Body of pancreas (tissue), 4 donors: Measurements from ENCODE around the gene UBL3.

Source experiments
- POLR2A ChIP-seq, 3 donors: fragments of 450-650 bp; IDR thresholded peaks; one replicate each; pipeline ENCODE4 v1.6.1; 2016; ENCODE audit warnings: antibody characterized with exemption in 3 of 3, mild to moderate bottlenecking in 2 of 3
- TF ChIP-seq, protein P1 (sequence below), 7 experiments: fragments of 450-650 bp in 4 of 7; fragments of 200-600 bp in 3 of 7; sonication (generic) in 3 of 7; IDR thresholded peaks; one replicate each; pipeline ENCODE4 v1.5.1; 2016 to 2019; ENCODE audit warnings: antibody characterized with exemption in 7 of 7

DNA sequence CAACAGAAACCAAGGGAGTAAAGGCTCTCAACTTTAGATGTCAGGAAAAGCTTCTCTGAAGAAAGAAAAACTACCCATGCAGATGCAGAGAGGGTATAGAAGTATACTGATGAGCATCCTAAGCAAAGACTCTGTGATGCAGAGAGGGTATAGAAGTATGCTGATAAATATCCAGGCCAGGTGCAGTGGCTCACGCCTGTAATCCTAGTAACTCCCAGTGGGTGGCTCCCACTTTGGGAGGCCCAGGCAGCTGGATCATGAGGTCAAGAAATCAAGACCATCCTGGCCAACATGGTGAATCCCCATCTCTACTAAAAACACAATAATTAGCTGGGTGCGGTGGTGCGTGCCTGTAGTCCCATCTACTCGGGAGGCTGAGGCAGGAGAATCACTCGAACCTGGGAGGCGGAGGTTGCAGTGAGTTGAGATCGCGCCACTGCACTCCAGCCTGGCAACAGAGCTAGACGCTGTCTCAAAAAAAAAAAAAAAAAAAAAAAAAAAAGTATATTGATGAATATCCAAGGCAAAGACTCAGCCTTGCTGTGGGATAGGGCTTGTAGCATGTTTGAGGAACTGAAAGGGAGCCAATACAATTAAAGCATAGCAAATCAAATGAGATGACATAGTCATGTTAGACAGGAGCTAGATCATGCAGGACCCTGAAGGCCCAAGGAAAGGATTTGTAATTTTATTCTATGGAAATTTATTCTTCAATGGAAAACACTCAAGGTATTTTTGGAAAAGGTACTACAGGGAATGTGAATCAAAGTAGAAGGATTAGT lies 14.9 kb downstream of the UBL3 start:
- TF ChIP-seq, protein P1, sequence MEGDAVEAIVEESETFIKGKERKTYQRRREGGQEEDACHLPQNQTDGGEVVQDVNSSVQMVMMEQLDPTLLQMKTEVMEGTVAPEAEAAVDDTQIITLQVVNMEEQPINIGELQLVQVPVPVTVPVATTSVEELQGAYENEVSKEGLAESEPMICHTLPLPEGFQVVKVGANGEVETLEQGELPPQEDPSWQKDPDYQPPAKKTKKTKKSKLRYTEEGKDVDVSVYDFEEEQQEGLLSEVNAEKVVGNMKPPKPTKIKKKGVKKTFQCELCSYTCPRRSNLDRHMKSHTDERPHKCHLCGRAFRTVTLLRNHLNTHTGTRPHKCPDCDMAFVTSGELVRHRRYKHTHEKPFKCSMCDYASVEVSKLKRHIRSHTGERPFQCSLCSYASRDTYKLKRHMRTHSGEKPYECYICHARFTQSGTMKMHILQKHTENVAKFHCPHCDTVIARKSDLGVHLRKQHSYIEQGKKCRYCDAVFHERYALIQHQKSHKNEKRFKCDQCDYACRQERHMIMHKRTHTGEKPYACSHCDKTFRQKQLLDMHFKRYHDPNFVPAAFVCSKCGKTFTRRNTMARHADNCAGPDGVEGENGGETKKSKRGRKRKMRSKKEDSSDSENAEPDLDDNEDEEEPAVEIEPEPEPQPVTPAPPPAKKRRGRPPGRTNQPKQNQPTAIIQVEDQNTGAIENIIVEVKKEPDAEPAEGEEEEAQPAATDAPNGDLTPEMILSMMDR (IDR thresholded peaks at IDR 0.05): no peak
- no peak for TF ChIP-seq POLR2A (IDR thresholded peaks at IDR 0.05)
